ENCODE results near the gene BDNF.
"Not testable (repeated sequence)": the region's sequence is repeated elsewhere in the genome, so short reads cannot be mapped to it uniquely, and the experiment has no call there.

BDNF gene

GRCh38 chr11:27700351-27701301, at the start of gene BDNF:
BDNF (minus strand) TSS chr11:27700455; CDS start chr11:27658564, 41,891 bp downstream.
- in situ Hi-C loops (cut with MboI; ENCODE audit: low sequenced_read_pairs) = no loop called here

DNA sequence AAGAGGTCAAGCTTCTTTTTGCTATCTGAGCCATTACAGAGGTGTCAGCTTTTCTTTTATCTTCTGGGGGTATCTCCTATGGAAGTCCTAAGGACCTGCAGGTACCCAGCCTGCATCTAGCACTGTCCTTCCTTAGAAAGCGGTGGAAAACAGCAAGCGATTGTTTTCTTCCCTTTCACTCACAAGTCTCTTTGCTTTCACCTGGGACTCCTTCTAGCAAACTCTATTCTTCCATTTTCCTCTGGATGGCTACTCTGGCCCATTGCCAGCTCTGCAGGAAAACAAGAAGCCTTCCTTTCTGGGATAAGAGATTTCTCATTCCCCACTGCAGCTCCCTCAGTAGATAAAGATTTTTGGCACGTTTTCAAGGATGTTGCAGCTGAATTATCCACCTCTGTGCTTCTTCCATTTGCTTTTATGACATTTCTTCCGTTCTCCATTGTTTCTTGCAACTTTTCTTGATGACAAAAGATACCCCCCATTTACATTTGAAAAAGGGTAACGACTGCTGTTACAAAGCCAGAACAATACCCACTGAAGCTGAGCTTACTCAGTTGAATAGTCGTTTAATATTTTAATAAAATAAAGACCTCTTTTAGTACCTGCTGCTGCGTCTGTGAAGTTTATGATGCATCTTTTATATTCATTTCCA, 40.2 kb upstream of the BDNF start:
- in situ Hi-C loops (cut with MboI; ENCODE audit: low sequenced_read_pairs) = no loop called here

DNA sequence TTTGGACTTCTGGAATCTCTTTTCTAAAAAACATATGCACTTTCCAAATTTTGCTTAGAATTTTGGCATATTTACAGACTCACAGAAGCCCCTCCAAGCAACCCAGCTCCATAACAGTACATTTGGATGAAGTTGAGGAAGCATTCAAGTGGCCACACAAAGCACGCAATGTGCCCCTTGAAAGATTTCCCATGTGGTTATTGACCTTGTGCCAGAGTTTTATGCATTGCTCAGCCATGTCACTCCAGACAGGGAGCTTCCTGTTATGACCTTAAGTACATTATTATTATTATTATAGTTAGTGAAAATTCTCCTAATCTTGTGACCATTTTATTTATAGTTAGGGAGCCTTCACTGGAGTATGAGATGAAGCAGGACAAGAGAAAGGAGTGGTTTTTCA, 35.0 kb upstream of the BDNF start:
- in situ Hi-C loops (cut with MboI; ENCODE audit: low sequenced_read_pairs) = no loop called here

DNA sequence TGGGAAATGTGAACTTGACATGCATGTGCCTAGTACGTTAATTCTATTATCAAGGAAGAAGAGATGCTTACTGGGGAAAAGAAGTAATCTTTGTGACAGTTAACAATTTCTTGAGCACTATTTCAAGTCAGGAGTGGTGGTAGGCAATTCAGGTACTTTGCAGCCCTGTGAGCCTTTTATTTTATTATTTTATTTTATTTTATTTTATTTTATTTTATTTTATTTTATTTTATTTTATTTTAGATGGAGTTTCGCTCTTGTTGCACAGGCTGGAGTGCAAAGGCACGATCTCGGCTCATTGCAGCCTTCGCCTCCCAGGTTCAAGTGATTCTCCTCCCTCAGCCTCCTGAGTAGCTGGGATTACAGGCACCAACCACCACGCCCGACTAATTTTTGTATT, 31.5 kb upstream of the BDNF start:
- in situ Hi-C loops (cut with MboI; ENCODE audit: low sequenced_read_pairs) = not testable (repeated sequence)

DNA sequence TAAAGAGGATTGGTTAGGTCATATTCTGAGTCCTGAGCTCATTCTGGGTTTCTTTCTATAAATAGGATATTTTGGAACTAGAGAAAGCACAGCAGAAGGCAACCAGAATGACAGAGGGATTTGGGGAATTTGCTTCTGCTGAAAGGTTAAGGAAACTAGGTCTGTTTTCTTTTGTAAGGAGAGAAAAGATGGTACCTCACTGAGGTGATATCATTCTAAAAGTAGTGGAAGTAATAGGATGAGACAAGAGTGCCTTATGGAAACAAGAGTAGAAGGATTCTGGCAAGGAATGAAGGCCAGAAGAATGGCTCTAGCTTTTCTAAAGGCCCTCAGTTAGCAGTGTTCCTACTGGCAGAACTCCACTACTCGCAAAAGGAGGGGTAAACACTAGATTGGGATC, 26.7 kb upstream of the BDNF start:
- in situ Hi-C loops (cut with MboI; ENCODE audit: low sequenced_read_pairs) = no loop called here

- in situ Hi-C loops (cut with MboI; ENCODE audit: low sequenced_read_pairs) = no loop called here
These were observed 23.4 kb upstream of the BDNF start for GRCh38 chr11:27723687-27724086.

DNA sequence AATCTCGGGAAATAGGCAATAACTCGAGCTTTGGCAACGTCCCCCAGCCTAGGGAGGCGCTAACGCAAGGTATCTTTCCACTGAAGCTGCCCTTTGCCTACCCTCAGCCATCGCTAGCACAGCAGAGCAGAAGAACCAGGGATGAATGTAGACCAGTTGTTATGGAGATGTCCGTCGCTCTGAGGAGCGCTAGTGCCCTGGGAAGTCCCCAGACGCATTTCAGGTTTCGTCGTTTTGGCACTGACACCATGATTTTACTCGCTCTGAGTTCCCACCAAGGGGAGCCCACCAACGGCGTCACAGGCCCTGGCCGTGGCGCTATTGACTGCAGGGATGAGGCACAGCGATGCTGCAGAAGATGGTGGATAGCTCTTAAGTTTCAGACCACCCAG, 22.7 kb upstream of the BDNF start:
- in situ Hi-C loops (cut with MboI; ENCODE audit: low sequenced_read_pairs) = no loop called here

- in situ Hi-C loops (cut with MboI; ENCODE audit: low sequenced_read_pairs) = no loop called here
These were observed 22.1 kb upstream of the BDNF start for GRCh38 chr11:27722117-27722952.

DNA sequence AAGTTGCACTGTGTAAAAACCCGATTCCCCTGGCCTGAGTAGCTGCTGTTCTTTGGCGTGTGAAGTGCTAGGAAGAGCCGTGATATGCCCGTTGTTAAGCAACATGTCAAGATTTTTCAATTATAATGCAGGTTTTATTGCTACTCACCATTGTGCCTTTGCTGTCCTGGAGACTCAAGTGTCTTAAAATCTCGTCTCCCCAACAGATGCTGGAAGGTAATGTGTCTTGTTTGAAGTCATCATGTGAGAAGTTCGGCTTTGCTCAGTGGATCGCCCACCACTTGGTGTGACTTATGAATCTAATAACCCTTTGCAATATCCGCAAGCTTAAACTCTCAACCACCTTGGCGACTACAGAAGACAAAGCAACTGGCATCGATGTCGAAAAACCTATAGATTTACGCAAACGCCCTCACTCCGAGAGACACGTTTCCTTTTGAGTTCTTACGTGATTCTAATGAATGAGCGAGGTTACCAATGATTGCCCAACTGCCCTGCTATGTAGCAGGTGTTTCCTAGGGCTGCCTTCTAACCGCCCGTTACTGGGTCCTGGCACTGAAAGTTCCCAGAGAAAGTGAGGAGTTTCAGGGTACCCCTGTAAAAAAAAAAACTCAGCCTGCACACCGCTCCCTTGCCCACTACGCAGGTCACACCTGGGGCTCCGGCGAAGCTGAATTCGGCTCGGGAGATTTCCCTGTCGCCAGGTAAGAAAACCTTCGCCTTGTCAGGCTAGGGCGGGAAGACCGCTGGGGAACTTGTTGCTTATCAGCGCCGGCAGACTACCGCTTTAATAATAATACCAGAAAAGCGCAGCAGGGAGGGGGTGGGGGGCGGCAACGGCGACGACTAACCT, 21.2 kb upstream of the BDNF start:
- in situ Hi-C loops (cut with MboI; ENCODE audit: low sequenced_read_pairs) = no loop called here

GRCh38 chr11:27720277-27720830, 20.1 kb upstream of the BDNF start:
- in situ Hi-C loops (cut with MboI; ENCODE audit: low sequenced_read_pairs) = no loop called here

DNA sequence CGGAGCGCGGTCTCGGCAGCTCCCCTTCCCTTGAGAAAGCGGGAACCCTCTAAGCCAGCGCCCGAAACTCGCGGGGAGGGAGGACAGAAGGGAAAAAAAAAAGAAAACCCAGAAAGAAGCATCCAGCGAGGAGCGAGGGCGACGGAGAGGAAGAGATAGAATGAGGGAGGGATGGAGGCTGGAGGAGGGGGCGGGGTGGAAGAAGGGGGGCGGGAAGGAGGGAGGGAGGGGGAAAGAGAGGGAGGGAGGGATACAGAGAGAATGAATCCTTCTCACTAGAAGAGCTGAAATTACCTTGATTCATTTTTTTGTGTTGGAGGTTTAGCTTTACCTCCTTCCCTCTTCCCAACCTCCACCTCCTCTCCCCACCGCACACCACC, 19.3 kb upstream of the BDNF start:
- in situ Hi-C loops (cut with MboI; ENCODE audit: low sequenced_read_pairs) = no loop called here

- in situ Hi-C loops (cut with MboI; ENCODE audit: low sequenced_read_pairs) = no loop called here
These were observed 18.7 kb upstream of the BDNF start for GRCh38 chr11:27718863-27719545.

DNA sequence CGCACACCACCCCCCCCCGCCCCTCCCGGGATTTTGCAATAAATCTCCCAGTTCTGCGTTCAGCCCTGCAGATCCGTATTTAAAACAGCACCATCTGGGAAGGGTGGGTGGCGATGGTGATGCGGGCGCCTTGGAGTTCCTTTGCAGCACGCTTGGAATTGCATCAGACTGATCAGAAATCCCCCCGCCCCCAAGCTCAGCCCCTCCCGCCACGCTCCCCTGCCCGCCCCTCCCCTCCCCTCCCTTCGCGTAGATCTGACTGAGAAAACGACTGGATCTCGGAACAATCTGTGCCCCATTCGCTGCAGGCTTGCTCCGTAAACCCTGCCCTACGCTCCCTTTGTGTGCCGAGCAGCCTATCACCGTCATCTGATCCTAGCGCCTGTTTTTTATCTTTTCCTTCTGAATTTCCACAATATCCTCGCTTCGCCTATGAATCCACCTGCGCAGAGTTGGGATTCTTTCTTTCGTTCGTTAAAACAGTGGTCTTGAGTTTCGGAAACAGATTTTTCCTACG, 18.1 kb upstream of the BDNF start:
- in situ Hi-C loops (cut with MboI; ENCODE audit: low sequenced_read_pairs) = no loop called here

GRCh38 chr11:27717801-27718229, 17.6 kb upstream of the BDNF start:
- in situ Hi-C loops (cut with MboI; ENCODE audit: low sequenced_read_pairs) = no loop called here

GRCh38 chr11:27717377-27717776, 17.1 kb upstream of the BDNF start:
- in situ Hi-C loops (cut with MboI; ENCODE audit: low sequenced_read_pairs) = no loop called here

DNA sequence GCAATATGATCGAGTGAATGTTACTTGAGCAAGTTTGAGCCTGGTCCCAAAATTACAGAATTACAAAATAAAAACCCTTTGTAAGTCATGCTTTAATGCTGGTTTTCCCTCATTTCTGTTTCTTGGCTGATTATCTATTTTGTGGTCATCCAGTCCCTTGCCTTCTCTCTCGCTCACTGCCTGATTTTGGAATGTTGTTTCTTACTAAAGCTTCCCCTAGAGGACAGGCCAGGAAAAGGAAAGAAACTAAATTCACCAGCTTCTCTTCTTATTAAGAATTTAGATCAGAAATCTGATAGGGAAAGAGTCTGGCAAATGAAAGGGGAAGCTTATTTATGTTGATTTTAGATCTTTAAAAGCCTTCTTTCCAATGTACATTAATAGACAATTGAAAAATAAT, 16.6 kb upstream of the BDNF start:
- in situ Hi-C loops (cut with MboI; ENCODE audit: low sequenced_read_pairs) = no loop called here

DNA sequence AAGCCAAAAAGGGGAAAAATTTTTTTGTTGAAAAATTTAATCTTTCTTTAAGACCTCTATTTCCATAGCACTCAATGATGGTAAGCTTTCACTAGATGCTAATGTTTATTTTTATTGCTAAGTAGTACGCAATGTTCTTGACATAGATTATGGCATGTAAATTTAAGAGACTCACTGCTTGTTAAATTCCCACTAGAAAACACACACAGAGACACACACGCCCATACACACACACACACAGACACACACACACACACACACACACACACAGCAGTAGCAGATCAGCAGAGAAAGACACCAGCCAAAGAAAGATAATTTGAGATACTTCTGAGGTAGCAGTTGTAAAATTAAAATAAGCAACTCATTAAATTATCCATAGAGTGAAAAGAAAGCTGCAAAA, 16.0 kb upstream of the BDNF start:
- in situ Hi-C loops (cut with MboI; ENCODE audit: low sequenced_read_pairs) = no loop called here

- in situ Hi-C loops (cut with MboI; ENCODE audit: low sequenced_read_pairs) = no loop called here
These were observed 11.5 kb upstream of the BDNF start for GRCh38 chr11:27711725-27712124.

DNA sequence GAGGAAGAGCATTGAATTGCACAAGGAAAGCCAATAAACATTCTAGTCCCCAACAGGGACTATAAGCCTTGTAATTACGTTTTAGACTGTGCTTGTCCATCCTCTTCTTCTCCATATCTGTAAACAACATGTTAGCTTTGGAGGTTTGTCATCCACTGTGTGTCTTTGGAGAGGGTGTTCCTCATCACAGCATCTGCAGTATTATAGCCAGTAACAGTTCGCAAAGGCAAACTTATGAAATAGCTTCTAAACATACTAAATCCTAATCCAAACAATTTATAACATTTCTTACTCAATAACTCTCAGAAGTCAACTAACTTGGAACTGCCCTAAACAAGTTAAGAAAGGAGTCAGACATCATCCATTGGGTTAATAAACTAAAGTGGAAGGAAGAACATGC, 10.3 kb upstream of the BDNF start:
- in situ Hi-C loops (cut with MboI; ENCODE audit: low sequenced_read_pairs) = no loop called here

Measured in HL-60/S4 treated with phorbol 12-myristate 13-acetate at 8.2 ng/mL for 4 days and 3 days (cell line).